ENCODE results near the gene BPNT1. TPM values are rescaled to one million over a fixed set of nuclear protein-coding genes. Genes with fewer than 3 reads are reported as not detected.

Gene BPNT1
- total and polyA plus RNA-seq, 2 of the 13 experiments (the other 11 are each of a cell fraction or from before 2014, with no cell fraction given) = 35.2 to 43.9 TPM

- TF ChIP-seq ZFP62 (CRISPR knock-in tag; IDR thresholded peaks at IDR 0.05) (no peak), ZFP1 (CRISPR knock-in tag; IDR thresholded peaks at IDR 0.05) (peak; percentile 54; the same call in 1 of the 2 replicates), MYC (CRISPR knock-in tag; IDR thresholded peaks at IDR 0.05; ENCODE audit: borderline replicate concordance) (peak; percentile 70; the same call in 1 of the 2 replicates), ZNF350 (CRISPR knock-in tag; IDR thresholded peaks at IDR 0.05; ENCODE audit: borderline replicate concordance, low read depth) (peak; percentile 73; the same call in 1 of the 2 replicates), ZNF136 (CRISPR knock-in tag; IDR thresholded peaks at IDR 0.05; ENCODE audit: low read depth) (no peak), ZNF326 (CRISPR knock-in tag; IDR thresholded peaks at IDR 0.05; ENCODE audit: borderline replicate concordance) (no peak), HMGXB3 (CRISPR knock-in tag; IDR thresholded peaks at IDR 0.05; ENCODE audit: borderline replicate concordance) (no peak), PHF20 (CRISPR knock-in tag; IDR thresholded peaks at IDR 0.05) (peak; percentile 66), ZNF468 (CRISPR knock-in tag; IDR thresholded peaks at IDR 0.05) (no peak), SUZ12 (IDR thresholded peaks at IDR 0.05; ENCODE audit: low read depth, low read length) (no peak), SMARCE1 (IDR thresholded peaks at IDR 0.05; ENCODE audit: borderline replicate concordance) (no peak), ZNF713 (CRISPR knock-in tag; IDR thresholded peaks at IDR 0.05) (no peak), GABPA (IDR thresholded peaks at IDR 0.05; ENCODE audit: low read depth, low read length) (no peak), GABPA (CRISPR knock-in tag; IDR thresholded peaks at IDR 0.05; ENCODE audit: low read depth) (peak; percentile 80), ZNF619 (CRISPR knock-in tag; IDR thresholded peaks at IDR 0.05) (no peak), FOXP1 (IDR thresholded peaks at IDR 0.05) (no peak), FOXP1 (CRISPR knock-in tag; IDR thresholded peaks at IDR 0.05) (no peak), ZNF101 (CRISPR knock-in tag; IDR thresholded peaks at IDR 0.05; ENCODE audit: borderline replicate concordance, low read depth) (no peak), ZNF383 (CRISPR knock-in tag; IDR thresholded peaks at IDR 0.05; ENCODE audit: borderline replicate concordance) (no peak; the same call in 1 of the 2 replicates), ATF7-NPFF (CRISPR knock-in tag; IDR thresholded peaks at IDR 0.05; ENCODE audit: low read depth) (no peak)
- TF ChIP-seq, protein P1, sequence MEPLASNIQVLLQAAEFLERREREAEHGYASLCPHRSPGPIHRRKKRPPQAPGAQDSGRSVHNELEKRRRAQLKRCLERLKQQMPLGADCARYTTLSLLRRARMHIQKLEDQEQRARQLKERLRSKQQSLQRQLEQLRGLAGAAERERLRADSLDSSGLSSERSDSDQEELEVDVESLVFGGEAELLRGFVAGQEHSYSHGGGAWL (CRISPR knock-in tag; IDR thresholded peaks at IDR 0.05) = no peak
- TF ChIP-seq, protein P2, sequence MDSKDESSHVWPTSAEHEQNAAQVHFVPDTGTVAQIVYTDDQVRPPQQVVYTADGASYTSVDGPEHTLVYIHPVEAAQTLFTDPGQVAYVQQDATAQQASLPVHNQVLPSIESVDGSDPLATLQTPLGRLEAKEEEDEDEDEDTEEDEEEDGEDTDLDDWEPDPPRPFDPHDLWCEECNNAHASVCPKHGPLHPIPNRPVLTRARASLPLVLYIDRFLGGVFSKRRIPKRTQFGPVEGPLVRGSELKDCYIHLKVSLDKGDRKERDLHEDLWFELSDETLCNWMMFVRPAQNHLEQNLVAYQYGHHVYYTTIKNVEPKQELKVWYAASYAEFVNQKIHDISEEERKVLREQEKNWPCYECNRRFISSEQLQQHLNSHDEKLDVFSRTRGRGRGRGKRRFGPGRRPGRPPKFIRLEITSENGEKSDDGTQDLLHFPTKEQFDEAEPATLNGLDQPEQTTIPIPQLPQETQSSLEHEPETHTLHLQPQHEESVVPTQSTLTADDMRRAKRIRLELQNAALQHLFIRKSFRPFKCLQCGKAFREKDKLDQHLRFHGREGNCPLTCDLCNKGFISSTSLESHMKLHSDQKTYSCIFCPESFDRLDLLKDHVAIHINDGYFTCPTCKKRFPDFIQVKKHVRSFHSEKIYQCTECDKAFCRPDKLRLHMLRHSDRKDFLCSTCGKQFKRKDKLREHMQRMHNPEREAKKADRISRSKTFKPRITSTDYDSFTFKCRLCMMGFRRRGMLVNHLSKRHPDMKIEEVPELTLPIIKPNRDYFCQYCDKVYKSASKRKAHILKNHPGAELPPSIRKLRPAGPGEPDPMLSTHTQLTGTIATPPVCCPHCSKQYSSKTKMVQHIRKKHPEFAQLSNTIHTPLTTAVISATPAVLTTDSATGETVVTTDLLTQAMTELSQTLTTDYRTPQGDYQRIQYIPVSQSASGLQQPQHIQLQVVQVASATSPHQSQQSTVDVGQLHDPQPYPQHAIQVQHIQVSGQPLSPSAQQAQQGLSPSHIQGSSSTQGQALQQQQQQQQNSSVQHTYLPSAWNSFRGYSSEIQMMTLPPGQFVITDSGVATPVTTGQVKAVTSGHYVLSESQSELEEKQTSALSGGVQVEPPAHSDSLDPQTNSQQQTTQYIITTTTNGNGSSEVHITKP (CRISPR knock-in tag; IDR thresholded peaks at IDR 0.05; ENCODE audit: low read depth) = no peak
Measured at GRCh38 chr1:220089650-220090556, at the start of gene BPNT1 (continued).

All from HepG2 (cell line).